ENCODE results near the gene THOC3.
"Not testable (repeated sequence)": the region's sequence is repeated elsewhere in the genome, so short reads cannot be mapped to it uniquely, and the experiment has no call there.

DNA sequence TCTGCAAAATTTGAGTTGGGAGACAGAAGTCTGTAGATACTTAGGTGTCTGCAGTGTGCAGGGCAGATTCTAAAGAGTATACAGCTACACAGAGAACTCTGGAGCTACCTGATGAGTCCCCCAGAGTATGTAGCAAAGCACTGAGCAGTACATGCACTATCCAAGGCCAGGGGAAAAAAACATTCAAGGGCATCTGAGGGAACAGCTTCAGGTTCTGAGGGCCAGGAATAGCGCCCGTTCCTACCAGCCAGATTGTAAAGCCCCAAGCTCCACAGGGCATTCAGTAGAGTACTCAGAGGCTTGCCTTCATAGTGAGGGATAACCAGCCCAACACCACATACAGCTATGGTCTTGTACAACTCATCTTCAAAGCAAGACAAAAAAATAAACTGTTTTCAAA lies 27.5 kb downstream of the THOC3 start:
- TF ChIP-seq, protein P1, sequence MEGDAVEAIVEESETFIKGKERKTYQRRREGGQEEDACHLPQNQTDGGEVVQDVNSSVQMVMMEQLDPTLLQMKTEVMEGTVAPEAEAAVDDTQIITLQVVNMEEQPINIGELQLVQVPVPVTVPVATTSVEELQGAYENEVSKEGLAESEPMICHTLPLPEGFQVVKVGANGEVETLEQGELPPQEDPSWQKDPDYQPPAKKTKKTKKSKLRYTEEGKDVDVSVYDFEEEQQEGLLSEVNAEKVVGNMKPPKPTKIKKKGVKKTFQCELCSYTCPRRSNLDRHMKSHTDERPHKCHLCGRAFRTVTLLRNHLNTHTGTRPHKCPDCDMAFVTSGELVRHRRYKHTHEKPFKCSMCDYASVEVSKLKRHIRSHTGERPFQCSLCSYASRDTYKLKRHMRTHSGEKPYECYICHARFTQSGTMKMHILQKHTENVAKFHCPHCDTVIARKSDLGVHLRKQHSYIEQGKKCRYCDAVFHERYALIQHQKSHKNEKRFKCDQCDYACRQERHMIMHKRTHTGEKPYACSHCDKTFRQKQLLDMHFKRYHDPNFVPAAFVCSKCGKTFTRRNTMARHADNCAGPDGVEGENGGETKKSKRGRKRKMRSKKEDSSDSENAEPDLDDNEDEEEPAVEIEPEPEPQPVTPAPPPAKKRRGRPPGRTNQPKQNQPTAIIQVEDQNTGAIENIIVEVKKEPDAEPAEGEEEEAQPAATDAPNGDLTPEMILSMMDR (IDR thresholded peaks at IDR 0.05): not testable (repeated sequence)
- TF ChIP-seq POLR2A (IDR thresholded peaks at IDR 0.05): not testable (repeated sequence)
